Naive thymus-derived CD4-positive, alpha-beta T cell (primary cell): ENCODE data around the gene LAMA5. TPM values are rescaled to one million over a fixed set of nuclear protein-coding genes. Genes with fewer than 3 reads are reported as not detected.

ENCODE experiments used
- ATAC-seq: fragments of 150-1000 bp; cut with Tn5 transposase; 2 replicates; pipeline ENCODE4 v1.10.0; 2021; ENCODE audit warnings: mild to moderate bottlenecking, moderate library complexity
- CTCF ChIA-PET: fragments of 350-600 bp; sonication (Branson Sonifier 250); formaldehyde crosslinking; loops from one replicate; lab custom pipeline; 2021; ENCODE audit warnings: antibody characterized with exemption; lab: Charles Lee
- POLR2A ChIA-PET: fragments of 350-600 bp; sonication (Branson Sonifier 250); formaldehyde crosslinking; loops from one replicate; lab custom pipeline; 2021; ENCODE audit warnings: antibody characterized with exemption, inconsistent platforms; lab: Charles Lee
- DNase-seq, 9 donors: peaks; one replicate each; pipeline versions ENCODE4 v3.0.0 to v3.0.0-alpha.2; 2020 to 2022; ENCODE audit warnings: mixed read lengths in 1 of 9
- H3K27ac ChIP-seq: one replicate; pipeline ENCODE4 v1.7.0; 2013; ENCODE audit warnings: mild to moderate bottlenecking, low read depth, low read length, moderate library complexity
- H3K27me3 ChIP-seq, 2 donors: one replicate each; pipeline ENCODE4 v1.7.0; 2013; ENCODE audit warnings: low read length in 2 of 2, mild to moderate bottlenecking in 2 of 2, moderate library complexity in 2 of 2; ENCODE audit not compliant: control insufficient read depth in 2 of 2, insufficient read depth in 2 of 2
- H3K36me3 ChIP-seq, 3 experiments: 1 replicate in 2 of 3; 2 replicates in 1 of 3; pipeline ENCODE4 v1.7.0; 2013; ENCODE audit warnings: low read length in 3 of 3, mild to moderate bottlenecking in 3 of 3, moderate library complexity in 1 of 3; ENCODE audit not compliant: insufficient read depth in 3 of 3, control insufficient read depth in 2 of 3
- H3K4me1 ChIP-seq, 2 donors: one replicate each; pipeline ENCODE4 v1.7.0; 2013; ENCODE audit warnings: low read length in 2 of 2, mild to moderate bottlenecking in 2 of 2, moderate library complexity in 1 of 2; ENCODE audit not compliant: control insufficient read depth in 2 of 2, insufficient read depth in 2 of 2
- H3K4me3 ChIP-seq: 2 replicates; pipeline ENCODE4 v1.7.0; 2013; ENCODE audit warnings: mild to moderate bottlenecking, low read length
- H3K9me3 ChIP-seq, 3 experiments: 1 replicate in 2 of 3; 2 replicates in 1 of 3; pipeline ENCODE4 v1.7.0; 2013; ENCODE audit warnings: low read length in 3 of 3; ENCODE audit not compliant: control insufficient read depth in 2 of 3
- H3K27ac Mint-ChIP-seq, 9 donors: one replicate each; pipeline ENCODE4 v1.8.0; 2020 to 2022; ENCODE audit warnings: mixed read lengths in 9 of 9, mild to moderate bottlenecking in 8 of 9, moderate library complexity in 5 of 9, inconsistent platforms in 2 of 9
- H3K27me3 Mint-ChIP-seq, 5 donors: one replicate each; pipeline ENCODE4 v1.8.0; 2021 to 2022; ENCODE audit warnings: mixed read lengths in 5 of 5, mild to moderate bottlenecking in 1 of 5
- H3K36me3 Mint-ChIP-seq, 5 donors: one replicate each; pipeline ENCODE4 v1.8.0; 2020 to 2022; ENCODE audit warnings: mixed read lengths in 5 of 5, mild to moderate bottlenecking in 3 of 5, inconsistent platforms in 1 of 5
- H3K4me1 Mint-ChIP-seq, 7 donors: one replicate each; pipeline ENCODE4 v1.8.0; 2020 to 2022; ENCODE audit warnings: mixed read lengths in 7 of 7, mild to moderate bottlenecking in 3 of 7, inconsistent platforms in 1 of 7
- H3K4me3 Mint-ChIP-seq, 10 donors: one replicate each; pipeline ENCODE4 v1.8.0; 2020 to 2022; ENCODE audit warnings: mild to moderate bottlenecking in 10 of 10, mixed read lengths in 10 of 10, moderate library complexity in 6 of 10, inconsistent platforms in 2 of 10
- H3K9me3 Mint-ChIP-seq, 11 donors: one replicate each; pipeline ENCODE4 v1.8.0; 2020 to 2022; ENCODE audit warnings: mixed read lengths in 11 of 11, mild to moderate bottlenecking in 4 of 11, inconsistent platforms in 1 of 11, moderate library complexity in 1 of 11
- intact Hi-C, 2 donors: fragments of 100-400 bp; cut with micrococcal nuclease; formaldehyde crosslinking; loops; one replicate each; pipeline ENCODE4 v1.15.1; 2023
- microRNA-seq: library from miRNA; unstranded; fragments of <30 nt; microRNA quantifications from one replicate; pipeline ENCODE4 v1.2.0, GENCODE V29; 2022; ENCODE audit warnings: borderline microRNAs expressed
- polyA plus RNA-seq, 2 donors: library from polyadenylated mRNA; unstranded; fragments of 300-500 nt; fragmentation: Illumina TruSeq; gene quantifications; one replicate each; pipeline ENCODE4 v1.2.3, GENCODE V29; 2021
- total RNA-seq, 6 experiments: library from RNA in 5 of 6; stranded (reverse) in 5 of 6; gene quantifications; 1 replicate in 5 of 6; 2 replicates in 1 of 6; pipeline ENCODE4 v1.2.3 and lab custom pipeline; 2021 to 2026

The LAMA5 gene
- total and polyA plus RNA-seq, 7 experiments from 2014 or later = 0.05 to 1.3 (median 0.57) TPM; not detected in 2

- Histone ChIP-seq H3K4me1 (no peaks in the 10 kb centered on the region), H3K9me3 (no peaks in the 10 kb centered on the region), H3K4me3 (no peak overlapping the region), H3K36me3 (peaks cover 12 to 81% (median 15%) of the 10 kb centered on the region in 3 experiments), H3K27me3 (no peaks in the 10 kb centered on the region), H3K27ac (no peak overlapping the region)
- no peaks in the 10 kb centered on the region for H3K27me3 Mint-ChIP-seq
- H3K4me1 Mint-ChIP-seq = peaks cover 0 to 12% (median 5%) of the 10 kb centered on the region in 7 donors
- H3K9me3 Mint-ChIP-seq = no peaks in the 10 kb centered on the region
- ChIA-PET POLR2A (no interaction called here), CTCF (no interaction called here)
- DNase-seq (no peak), ATAC-seq (no peak)
- H3K36me3 Mint-ChIP-seq = peaks cover 0 to 45% (median 14%) of the 10 kb centered on the region in 5 donors
- H3K27ac Mint-ChIP-seq = no peak overlapping the region
- H3K4me3 Mint-ChIP-seq = no peak overlapping the region
- intact Hi-C loops = no loop called here
Measured at GRCh38 chr20:62259294-62259565, 107.9 kb downstream of the LAMA5 start.

Small RNAs within 50 kb of the gene (microRNA-seq; reads per million reads assigned to microRNA genes)
- not detected for gene MIR4758

Other genes with a start within 250 kb of the LAMA5 start
- gene LSM14B, start 244.8 kb downstream of the LAMA5 start, total RNA-seq = 10 to 100 TPM; 39.5 to 61.5 (median 41.9) TPM
- gene LSM14B, start 244.8 kb downstream of the LAMA5 start, polyA plus RNA-seq = 1 to 10 TPM; 1.4 to 1.9 TPM
- gene PSMA7, start 223.9 kb downstream of the LAMA5 start, total RNA-seq = 100 to 1,000 TPM; 125 to 301 (median 165) TPM
- 100 to 1,000 TPM; 377 to 406 TPM for gene PSMA7, start 223.9 kb downstream of the LAMA5 start, polyA plus RNA-seq
- 10 to 100 TPM; 17.8 to 26.7 (median 22.6) TPM for gene SS18L1, start 223.5 kb downstream of the LAMA5 start, total RNA-seq
- under 1 TPM; 0.47 to 0.54 TPM for gene SS18L1, start 223.5 kb downstream of the LAMA5 start, polyA plus RNA-seq
- 10 to 100 TPM; 20.4 to 51.5 (median 41.8) TPM for gene MTG2, start 184.3 kb downstream of the LAMA5 start, total RNA-seq
- 10 to 100 TPM; 18.2 to 31.8 TPM for gene MTG2, start 184.3 kb downstream of the LAMA5 start, polyA plus RNA-seq
- gene HRH3, start 147.0 kb downstream of the LAMA5 start, total RNA-seq = not detected
- not detected for gene HRH3, start 147.0 kb downstream of the LAMA5 start, polyA plus RNA-seq
- 10 to 100 TPM; 37.6 to 80.8 (median 69.3) TPM for gene OSBPL2, start 128.8 kb downstream of the LAMA5 start, total RNA-seq
- 10 to 100 TPM; 14.6 to 23.4 TPM for gene OSBPL2, start 128.8 kb downstream of the LAMA5 start, polyA plus RNA-seq
- 100 to 1,000 TPM in 1 of 5 experiments, 10 to 100 TPM in 4; 51.3 to 117 (median 55.0) TPM for gene ADRM1, start 64.3 kb downstream of the LAMA5 start, total RNA-seq
- gene ADRM1, start 64.3 kb downstream of the LAMA5 start, polyA plus RNA-seq = 10 to 100 TPM; 73.7 to 99.9 TPM
- 1,000 to 10,000 TPM; 2,026 to 3,407 (median 3,308) TPM for gene RPS21, start 19.8 kb upstream of the LAMA5 start, total RNA-seq
- 1,000 to 10,000 TPM; 3,163 to 3,458 TPM for gene RPS21, start 19.8 kb upstream of the LAMA5 start, polyA plus RNA-seq
- gene CABLES2, start 40.0 kb upstream of the LAMA5 start, total RNA-seq = 10 to 100 TPM in 1 of 5 experiments, 1 to 10 TPM in 4; 4.3 to 16.7 (median 6.3) TPM
- gene CABLES2, start 40.0 kb upstream of the LAMA5 start, polyA plus RNA-seq = 1 to 10 TPM in 1 of 2 donors, under 1 TPM in 1; 0.61 to 1.8 TPM
- gene RBBP8NL, start 60.2 kb upstream of the LAMA5 start, total RNA-seq = not detected
- gene RBBP8NL, start 60.2 kb upstream of the LAMA5 start, polyA plus RNA-seq = not detected
- not detected for gene GATA5, start 108.7 kb upstream of the LAMA5 start, total RNA-seq
- not detected for gene GATA5, start 108.7 kb upstream of the LAMA5 start, polyA plus RNA-seq